ENCODE measurements around the gene KLHDC4.
"Not testable (repeated sequence)": the region's sequence is repeated elsewhere in the genome, so short reads cannot be mapped to it uniquely, and the experiment has no call there.

KLHDC4 gene

GRCh38 chr16:87801679-87802259 lies 36.0 kb upstream of the KLHDC4 start:
- WGBS, 2 experiments (ENCODE audit: insufficient coverage in 2 of 2) = 88 to 91% methylated on average over 11 to 16 of the region's 16 CpGs
- H3K36me3 ChIP-seq (ENCODE audit: control insufficient read depth, insufficient read depth, low read length) = no peaks in the 10 kb centered on the region
- H3K9me3 ChIP-seq (ENCODE audit: control insufficient read depth, low read length) = no peaks in the 10 kb centered on the region
- no peak overlapping the region for H3K27ac ChIP-seq (ENCODE audit: low read depth, low read length, severe bottlenecking)
- no peak overlapping the region for H3K4me3 ChIP-seq (ENCODE audit: extremely low read depth, insufficient read depth, low read length, poor library complexity, severe bottlenecking)
- peaks cover 9% of the 10 kb centered on the region for H3K4me1 ChIP-seq (ENCODE audit: control insufficient read depth, insufficient read depth, low read length, poor library complexity, severe bottlenecking)

- Histone ChIP-seq H3K4me1 (ENCODE audit: control insufficient read depth, insufficient read depth, low read length, poor library complexity, severe bottlenecking) (no peaks in the 10 kb centered on the region), H3K9me3 (ENCODE audit: control insufficient read depth, low read length) (no peaks in the 10 kb centered on the region), H3K4me3 (ENCODE audit: extremely low read depth, insufficient read depth, low read length, poor library complexity, severe bottlenecking) (no peak overlapping the region), H3K27ac (ENCODE audit: low read depth, low read length, severe bottlenecking) (no peak overlapping the region), H3K36me3 (ENCODE audit: control insufficient read depth, insufficient read depth, low read length) (no peaks in the 10 kb centered on the region)
- 88 to 94% methylated on average over 6 of the region's 6 CpGs for WGBS, 2 experiments (ENCODE audit: insufficient coverage in 2 of 2)
Observed at GRCh38 chr16:87800497-87800896, 34.7 kb upstream of the KLHDC4 start.

- Histone ChIP-seq H3K9me3 (ENCODE audit: control insufficient read depth, low read length) (no peaks in the 10 kb centered on the region), H3K4me3 (ENCODE audit: extremely low read depth, insufficient read depth, low read length, poor library complexity, severe bottlenecking) (no peak overlapping the region)
Observed at GRCh38 chr16:87795336-87795735, 29.6 kb upstream of the KLHDC4 start.

GRCh38 chr16:87794485-87795078 lies 28.8 kb upstream of the KLHDC4 start:
- Histone ChIP-seq H3K27ac (ENCODE audit: low read depth, low read length, severe bottlenecking) (no peak overlapping the region), H3K4me1 (ENCODE audit: control insufficient read depth, insufficient read depth, low read length, poor library complexity, severe bottlenecking) (no peaks in the 10 kb centered on the region), H3K4me3 (ENCODE audit: extremely low read depth, insufficient read depth, low read length, poor library complexity, severe bottlenecking) (no peak overlapping the region), H3K36me3 (ENCODE audit: control insufficient read depth, insufficient read depth, low read length) (no peaks in the 10 kb centered on the region), H3K9me3 (ENCODE audit: control insufficient read depth, low read length) (no peaks in the 10 kb centered on the region)
- WGBS, 2 experiments (ENCODE audit: insufficient coverage in 2 of 2) = 95 to 97% methylated on average over 9 to 13 of the region's 14 CpGs

More at GRCh38 chr16:87795336-87795735, 29.6 kb upstream of the KLHDC4 start:
- WGBS, 2 experiments (ENCODE audit: insufficient coverage in 2 of 2) = 88% methylated on average over 12 of the region's 12 CpGs
- Histone ChIP-seq H3K4me1 (ENCODE audit: control insufficient read depth, insufficient read depth, low read length, poor library complexity, severe bottlenecking) (no peaks in the 10 kb centered on the region), H3K27ac (ENCODE audit: low read depth, low read length, severe bottlenecking) (no peak overlapping the region), H3K36me3 (ENCODE audit: control insufficient read depth, insufficient read depth, low read length) (no peaks in the 10 kb centered on the region)

GRCh38 chr16:87792205-87792565 lies 26.4 kb upstream of the KLHDC4 start:
- 86 to 89% methylated on average over 7 of the region's 7 CpGs for WGBS, 2 experiments (ENCODE audit: insufficient coverage in 2 of 2)

GRCh38 chr16:87791295-87792204 lies 25.8 kb upstream of the KLHDC4 start:
- H3K9me3 ChIP-seq (ENCODE audit: control insufficient read depth, low read length) = no peaks in the 10 kb centered on the region
- WGBS, 2 experiments (ENCODE audit: insufficient coverage in 2 of 2) = 94% methylated on average over 24 to 25 of the region's 32 CpGs
- H3K4me1 ChIP-seq (ENCODE audit: control insufficient read depth, insufficient read depth, low read length, poor library complexity, severe bottlenecking) = no peaks in the 10 kb centered on the region
- H3K27ac ChIP-seq (ENCODE audit: low read depth, low read length, severe bottlenecking) = no peak overlapping the region
- no peaks in the 10 kb centered on the region for H3K36me3 ChIP-seq (ENCODE audit: control insufficient read depth, insufficient read depth, low read length)
- no peak overlapping the region for H3K4me3 ChIP-seq (ENCODE audit: extremely low read depth, insufficient read depth, low read length, poor library complexity, severe bottlenecking)

More at GRCh38 chr16:87792205-87792565, 26.4 kb upstream of the KLHDC4 start:
- Histone ChIP-seq H3K9me3 (ENCODE audit: control insufficient read depth, low read length) (no peaks in the 10 kb centered on the region), H3K4me1 (ENCODE audit: control insufficient read depth, insufficient read depth, low read length, poor library complexity, severe bottlenecking) (no peaks in the 10 kb centered on the region), H3K4me3 (ENCODE audit: extremely low read depth, insufficient read depth, low read length, poor library complexity, severe bottlenecking) (no peak overlapping the region), H3K36me3 (ENCODE audit: control insufficient read depth, insufficient read depth, low read length) (no peaks in the 10 kb centered on the region), H3K27ac (ENCODE audit: low read depth, low read length, severe bottlenecking) (no peak overlapping the region)

- no peaks in the 10 kb centered on the region for H3K9me3 ChIP-seq (ENCODE audit: control insufficient read depth, low read length)
- no peak overlapping the region for H3K27ac ChIP-seq (ENCODE audit: low read depth, low read length, severe bottlenecking)
- WGBS, 2 experiments (ENCODE audit: insufficient coverage in 2 of 2) = 89 to 90% methylated on average over 13 to 15 of the region's 17 CpGs
- no peaks in the 10 kb centered on the region for H3K36me3 ChIP-seq (ENCODE audit: control insufficient read depth, insufficient read depth, low read length)
- H3K4me3 ChIP-seq (ENCODE audit: extremely low read depth, insufficient read depth, low read length, poor library complexity, severe bottlenecking) = no peak overlapping the region
- no peaks in the 10 kb centered on the region for H3K4me1 ChIP-seq (ENCODE audit: control insufficient read depth, insufficient read depth, low read length, poor library complexity, severe bottlenecking)
Observed at GRCh38 chr16:87790292-87791100, 24.7 kb upstream of the KLHDC4 start.

- Histone ChIP-seq H3K9me3 (ENCODE audit: control insufficient read depth, low read length) (no peaks in the 10 kb centered on the region), H3K27ac (ENCODE audit: low read depth, low read length, severe bottlenecking) (no peak overlapping the region), H3K36me3 (ENCODE audit: control insufficient read depth, insufficient read depth, low read length) (no peaks in the 10 kb centered on the region), H3K4me3 (ENCODE audit: extremely low read depth, insufficient read depth, low read length, poor library complexity, severe bottlenecking) (no peak overlapping the region), H3K4me1 (ENCODE audit: control insufficient read depth, insufficient read depth, low read length, poor library complexity, severe bottlenecking) (peaks cover 3% of the 10 kb centered on the region)
- 92 to 97% methylated on average over 18 to 20 of the region's 20 CpGs for WGBS, 2 experiments (ENCODE audit: insufficient coverage in 2 of 2)
Observed at GRCh38 chr16:87789437-87790291, 23.9 kb upstream of the KLHDC4 start.

- not testable (repeated sequence) for H3K4me3 ChIP-seq (ENCODE audit: extremely low read depth, insufficient read depth, low read length, poor library complexity, severe bottlenecking); H3K27ac ChIP-seq (ENCODE audit: low read depth, low read length, severe bottlenecking); H3K9me3 ChIP-seq (ENCODE audit: control insufficient read depth, low read length); H3K4me1 ChIP-seq (ENCODE audit: control insufficient read depth, insufficient read depth, low read length, poor library complexity, severe bottlenecking); H3K36me3 ChIP-seq (ENCODE audit: control insufficient read depth, insufficient read depth, low read length)
- WGBS, 2 experiments (ENCODE audit: insufficient coverage in 2 of 2) = 86 to 94% methylated on average over 4 to 8 of the region's 10 CpGs
Observed at GRCh38 chr16:87788730-87789436, 23.1 kb upstream of the KLHDC4 start.
